ENCODE measurements around the gene JADE2. TPM values are rescaled to one million over a fixed set of nuclear protein-coding genes. Genes with fewer than 3 reads are reported as not detected.

JADE2 gene
- total RNA-seq, 4 donors from 2014 or later = 35.5 to 68.1 (median 59.0) TPM

DNA sequence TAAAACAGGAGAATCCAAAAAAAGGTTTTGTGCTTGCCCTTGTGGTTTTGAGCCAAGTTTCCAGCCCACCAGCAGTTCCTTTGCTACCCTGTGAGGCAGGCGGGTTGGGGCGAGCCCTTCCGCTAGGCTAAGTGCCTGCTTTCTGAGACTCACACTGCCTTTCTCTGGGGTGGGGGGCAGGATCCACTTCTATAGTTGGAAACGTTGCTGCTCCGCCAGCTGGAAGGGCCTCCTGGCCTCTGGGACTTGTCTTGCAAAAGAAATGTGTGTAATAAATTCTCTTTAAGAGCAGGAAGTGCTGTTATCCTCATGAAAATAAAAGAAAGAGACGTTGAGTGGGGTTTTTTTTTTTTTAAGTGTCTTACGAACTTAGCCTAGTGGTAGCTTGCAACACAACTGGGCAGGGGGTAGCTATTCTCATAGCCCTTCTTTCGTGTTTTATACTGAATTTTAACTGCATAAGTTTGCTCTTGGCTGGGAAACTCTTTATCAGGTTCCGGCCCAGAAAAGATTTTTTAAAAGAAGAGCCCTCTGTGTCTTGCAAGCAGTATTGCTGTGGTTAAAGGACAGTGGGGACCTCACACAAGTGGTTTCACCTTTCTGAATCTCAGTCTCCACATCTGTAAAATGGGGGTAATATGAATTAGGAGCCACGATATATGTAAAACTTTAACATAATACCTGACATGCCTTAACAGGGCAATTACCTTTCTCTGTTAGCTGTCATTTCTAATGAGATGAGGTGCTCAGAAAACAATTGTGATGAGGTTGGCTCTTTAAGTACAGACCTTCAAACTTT, 19.8 kb downstream of the JADE2 start:
- TF ChIP-seq POLR2A (IDR thresholded peaks at IDR 0.05) (no peak), CTCF (IDR thresholded peaks at IDR 0.05) (no peak)
- 35 to 41% methylated on average over 10 of the region's 10 CpGs for WGBS, 2 donors
- peak in 1 of 2 donors; percentile 90 for DNase-seq (ENCODE audit: low spot score in 2 of 2)
- intact Hi-C loops (cut with DNase I; ENCODE audit: low total_unique reads) = no loop called here
- H3K4me3 ChIP-seq (ENCODE audit: low read depth, poor library complexity, severe bottlenecking) = no peak overlapping the region

DNA sequence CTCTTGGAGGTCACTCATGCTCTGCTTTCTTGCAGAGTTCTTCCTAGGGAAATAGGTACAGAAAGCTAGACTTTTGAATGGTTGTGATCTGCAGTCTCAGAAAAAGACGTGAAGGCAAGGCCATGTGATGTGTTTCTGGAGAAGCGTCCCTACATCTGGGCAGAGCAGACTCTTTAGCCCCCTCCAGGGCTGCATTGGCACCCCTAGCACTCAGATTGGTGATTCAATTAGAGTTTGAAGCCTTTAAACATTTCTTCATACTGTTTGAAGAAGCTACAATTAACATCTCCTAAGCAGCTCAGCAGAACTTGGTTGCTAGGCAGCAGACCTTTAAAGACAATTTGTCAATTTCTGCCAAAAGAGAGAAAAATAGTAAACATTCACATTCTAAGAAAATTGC, 21.6 kb downstream of the JADE2 start:
- no peak overlapping the region for H3K4me3 ChIP-seq (ENCODE audit: low read depth, poor library complexity, severe bottlenecking)
- no peak for TF ChIP-seq POLR2A (IDR thresholded peaks at IDR 0.05)
- no peak for TF ChIP-seq CTCF (IDR thresholded peaks at IDR 0.05)
- WGBS, 2 donors = 80 to 83% methylated on average over 2 of the region's 2 CpGs
- DNase-seq (ENCODE audit: low spot score in 2 of 2) = no peak
- intact Hi-C loops (cut with DNase I; ENCODE audit: low total_unique reads) = no loop called here

GRCh38 chr5:134547579-134547978, 22.1 kb downstream of the JADE2 start:
- TF ChIP-seq CTCF (IDR thresholded peaks at IDR 0.05) (no peak), POLR2A (IDR thresholded peaks at IDR 0.05) (no peak)
- no peak for DNase-seq (ENCODE audit: low spot score in 2 of 2)
- intact Hi-C loops (cut with DNase I; ENCODE audit: low total_unique reads) = no loop called here
- no peak overlapping the region for H3K4me3 ChIP-seq (ENCODE audit: low read depth, poor library complexity, severe bottlenecking)
- WGBS, 2 donors = 24 to 30% methylated on average over 2 of the region's 2 CpGs

GRCh38 chr5:134547999-134548658, 22.7 kb downstream of the JADE2 start:
- DNase-seq (ENCODE audit: low spot score in 2 of 2) = no peak
- intact Hi-C loops (cut with DNase I; ENCODE audit: low total_unique reads) = no loop called here
- 64 to 74% methylated on average over 13 of the region's 13 CpGs for WGBS, 2 donors
- no peak for TF ChIP-seq CTCF (IDR thresholded peaks at IDR 0.05)
- no peak for TF ChIP-seq POLR2A (IDR thresholded peaks at IDR 0.05)
- no peak overlapping the region for H3K4me3 ChIP-seq (ENCODE audit: low read depth, poor library complexity, severe bottlenecking)

DNA sequence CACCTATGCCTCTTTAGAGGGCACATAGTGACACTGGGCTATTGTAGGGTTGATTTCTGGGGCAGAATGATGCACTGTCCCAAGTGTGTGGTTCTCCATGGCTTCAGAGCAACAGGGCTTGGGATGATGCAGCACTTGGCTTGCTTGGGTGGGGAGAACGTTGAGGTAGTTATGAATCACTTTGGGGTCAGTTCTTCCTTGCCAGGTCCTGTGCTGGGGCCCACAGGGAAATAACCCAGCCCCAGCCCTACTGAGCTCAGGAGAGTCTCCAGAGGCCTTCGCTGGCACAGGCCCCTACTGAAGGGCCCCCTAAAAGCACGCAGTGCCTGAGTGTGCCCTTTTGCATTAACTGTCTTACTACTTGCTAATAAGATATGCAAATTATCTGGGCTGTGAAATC, 24.2 kb downstream of the JADE2 start:
- TF ChIP-seq POLR2A (IDR thresholded peaks at IDR 0.05) (no peak), CTCF (IDR thresholded peaks at IDR 0.05) (no peak)
- no peak overlapping the region for H3K4me3 ChIP-seq (ENCODE audit: low read depth, poor library complexity, severe bottlenecking)
- DNase-seq (ENCODE audit: low spot score in 2 of 2) = no peak
- 65 to 70% methylated on average over 3 of the region's 3 CpGs for WGBS, 2 donors
- intact Hi-C loops (cut with DNase I; ENCODE audit: low total_unique reads) = no loop called here
